Measurements from ENCODE around the gene CHRND. TPM values are rescaled to one million over a fixed set of nuclear protein-coding genes. Genes with fewer than 3 reads are reported as not detected.

CHRND gene
- total RNA-seq, 4 donors from 2014 or later = not detected

GRCh38 chr2:232503809-232504323, 22.1 kb upstream of the CHRND start:
- no peak overlapping the region for H3K27ac ChIP-seq
- TF ChIP-seq POLR2A (IDR thresholded peaks at IDR 0.05) = no peak
- no peak for TF ChIP-seq EP300 (IDR thresholded peaks at IDR 0.05)
- no peak for TF ChIP-seq CTCF (IDR thresholded peaks at IDR 0.05)
- peak overlapping the region in 1 of 4 donors; percentile 47 for H3K4me3 ChIP-seq
- no peak for DNase-seq (ENCODE audit: low spot score in 2 of 2)
- H3K9me3 ChIP-seq = no peaks in the 10 kb centered on the region
- no peaks in the 10 kb centered on the region for H3K36me3 ChIP-seq
- WGBS, 2 donors = 32 to 34% methylated on average over 16 of the region's 16 CpGs
- H3K27me3 ChIP-seq = peaks cover 0 to 53% of the 10 kb centered on the region in 2 donors
- H3K4me1 ChIP-seq = peaks cover 0 to 17% (median 3%) of the 10 kb centered on the region in 4 donors

DNA sequence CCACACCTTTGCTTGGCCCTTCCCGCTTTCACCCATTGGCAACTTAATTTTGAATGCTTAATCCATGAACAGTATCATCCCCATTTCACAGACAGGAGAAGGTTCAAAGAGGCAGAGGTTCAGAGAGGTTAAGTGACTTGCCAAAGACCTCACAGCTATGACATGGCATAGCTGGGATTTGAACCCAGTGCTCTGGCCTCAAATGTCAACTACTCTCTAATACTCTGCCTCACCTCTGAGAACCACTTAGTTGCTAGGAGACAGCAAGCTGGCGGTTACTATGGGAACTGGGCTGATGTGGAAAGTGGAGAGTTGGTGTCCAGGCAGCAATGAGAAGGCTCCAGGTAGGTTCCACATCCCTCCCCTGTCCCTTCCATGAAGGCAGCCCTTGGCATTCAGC, 21.5 kb upstream of the CHRND start:
- no peaks in the 10 kb centered on the region for H3K9me3 ChIP-seq
- TF ChIP-seq CTCF (IDR thresholded peaks at IDR 0.05) (no peak), POLR2A (IDR thresholded peaks at IDR 0.05) (no peak), EP300 (IDR thresholded peaks at IDR 0.05) (no peak)
- H3K36me3 ChIP-seq = no peaks in the 10 kb centered on the region
- peaks cover 0 to 53% of the 10 kb centered on the region in 2 donors for H3K27me3 ChIP-seq
- H3K27ac ChIP-seq = no peak overlapping the region
- peaks cover 0 to 17% (median 3%) of the 10 kb centered on the region in 4 donors for H3K4me1 ChIP-seq
- no peak for DNase-seq (ENCODE audit: low spot score in 2 of 2)
- no peak overlapping the region for H3K4me3 ChIP-seq
- 72 to 94% methylated on average over 2 of the region's 2 CpGs for WGBS, 2 donors

- DNase-seq (ENCODE audit: low spot score in 2 of 2) = no peak
- Histone ChIP-seq H3K36me3 (no peaks in the 10 kb centered on the region), H3K27ac (no peak overlapping the region), H3K4me1 (peaks cover 0 to 17% (median 3%) of the 10 kb centered on the region in 4 donors), H3K4me3 (no peak overlapping the region), H3K9me3 (no peaks in the 10 kb centered on the region), H3K27me3 (peaks cover 0 to 53% of the 10 kb centered on the region in 2 donors)
- no peak for TF ChIP-seq POLR2A (IDR thresholded peaks at IDR 0.05)
- WGBS, 2 donors = 51 to 60% methylated on average over 7 to 10 of the region's 10 CpGs
Measured at GRCh38 chr2:232505856-232506255, 20.1 kb upstream of the CHRND start.

DNA sequence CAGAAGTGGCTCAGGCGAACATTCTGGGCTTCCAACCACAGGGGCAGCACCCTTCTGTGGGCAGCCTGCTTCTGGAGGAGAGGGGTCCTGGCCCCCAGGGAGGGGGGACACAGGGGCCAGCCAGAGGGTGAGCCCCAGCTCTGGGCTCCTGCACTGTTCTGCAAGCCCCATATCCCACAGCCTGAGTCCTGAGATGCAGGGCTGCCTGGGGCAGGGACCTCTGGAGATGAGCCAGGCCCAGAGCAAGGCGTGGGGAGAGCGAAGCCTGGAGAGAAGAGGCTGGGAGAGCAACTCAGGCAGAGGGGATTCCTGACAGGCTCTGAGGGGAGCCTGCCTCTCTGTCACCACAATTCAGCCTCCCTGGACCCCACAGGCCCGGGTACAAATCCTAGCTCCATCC, 19.3 kb upstream of the CHRND start:
- H3K9me3 ChIP-seq = no peaks in the 10 kb centered on the region
- peaks cover 0 to 53% of the 10 kb centered on the region in 2 donors for H3K27me3 ChIP-seq
- peaks cover 0 to 17% (median 3%) of the 10 kb centered on the region in 4 donors for H3K4me1 ChIP-seq
- 47 to 72% methylated on average over 4 of the region's 4 CpGs for WGBS, 2 donors
- no peaks in the 10 kb centered on the region for H3K36me3 ChIP-seq
- H3K4me3 ChIP-seq = no peak overlapping the region
- H3K27ac ChIP-seq = no peak overlapping the region
- no peak for DNase-seq (ENCODE audit: low spot score in 2 of 2)
- TF ChIP-seq POLR2A (IDR thresholded peaks at IDR 0.05) (no peak), CTCF (IDR thresholded peaks at IDR 0.05) (no peak), EP300 (IDR thresholded peaks at IDR 0.05) (no peak)

GRCh38 chr2:232508251-232508650, 17.7 kb upstream of the CHRND start:
- Histone ChIP-seq H3K4me3 (no peak overlapping the region), H3K9me3 (no peaks in the 10 kb centered on the region), H3K36me3 (no peaks in the 10 kb centered on the region), H3K27me3 (peaks cover 0 to 38% of the 10 kb centered on the region in 2 donors), H3K27ac (no peak overlapping the region), H3K4me1 (peaks cover 0 to 6% (median under 1%) of the 10 kb centered on the region in 4 donors)
- WGBS, 2 donors = 72 to 82% methylated on average over 6 to 7 of the region's 7 CpGs
- TF ChIP-seq POLR2A (IDR thresholded peaks at IDR 0.05) (no peak), EP300 (IDR thresholded peaks at IDR 0.05) (no peak), CTCF (IDR thresholded peaks at IDR 0.05) (no peak)
- DNase-seq (ENCODE audit: low spot score in 2 of 2) = no peak
